HG03097 (cell line): Measurements from ENCODE around the gene EYS.
"Not testable (repeated sequence)": the region's sequence is repeated elsewhere in the genome, so short reads cannot be mapped to it uniquely, and the experiment has no call there.

Experiments
- ATAC-seq: cut with Tn5 transposase; IDR thresholded peaks from one replicate; pipeline ENCODE4 v1.9.1; 2021; ENCODE audit not compliant: unreplicated experiment, low FRiP score

Gene EYS

DNA sequence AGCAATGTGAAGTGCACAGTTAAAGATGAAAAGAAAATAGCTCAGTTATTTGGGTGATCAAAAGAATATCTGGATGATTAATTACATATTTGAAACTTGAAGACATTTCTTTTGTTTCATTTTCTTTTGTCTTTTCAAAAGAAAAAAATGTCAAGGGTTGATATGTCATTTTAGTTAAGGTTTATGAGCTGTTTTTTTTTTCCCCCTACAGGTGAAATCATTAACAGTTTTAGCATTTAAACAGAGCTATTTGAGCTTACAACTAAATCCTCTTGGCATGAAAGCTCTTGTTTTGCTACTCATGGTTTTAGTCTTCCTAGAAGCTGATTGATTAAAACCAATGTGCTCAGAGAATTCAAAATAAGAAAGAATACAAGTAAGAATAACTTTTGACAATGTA is 1184.2 kb downstream of the EYS start:
- no peak for ATAC-seq

DNA sequence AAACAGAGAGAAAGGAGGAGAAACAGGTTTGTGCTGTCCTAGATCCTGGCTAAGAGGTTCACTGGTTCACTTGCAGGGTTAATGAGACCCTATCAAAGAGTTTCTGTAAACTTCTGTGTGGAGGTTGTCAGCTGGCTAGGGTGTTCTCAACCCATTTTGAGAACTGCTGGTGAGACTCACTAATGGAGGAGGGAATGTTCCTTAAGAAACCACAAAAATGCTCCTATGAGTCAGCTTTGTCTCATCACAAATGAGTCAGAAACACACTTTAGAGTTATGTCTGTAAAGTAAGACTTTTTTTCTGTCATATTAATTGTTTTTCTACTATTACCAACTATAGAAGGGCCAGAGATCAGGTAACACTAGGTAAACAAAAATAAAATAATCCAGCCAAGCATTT is 1187.0 kb downstream of the EYS start:
- ATAC-seq = no peak

DNA sequence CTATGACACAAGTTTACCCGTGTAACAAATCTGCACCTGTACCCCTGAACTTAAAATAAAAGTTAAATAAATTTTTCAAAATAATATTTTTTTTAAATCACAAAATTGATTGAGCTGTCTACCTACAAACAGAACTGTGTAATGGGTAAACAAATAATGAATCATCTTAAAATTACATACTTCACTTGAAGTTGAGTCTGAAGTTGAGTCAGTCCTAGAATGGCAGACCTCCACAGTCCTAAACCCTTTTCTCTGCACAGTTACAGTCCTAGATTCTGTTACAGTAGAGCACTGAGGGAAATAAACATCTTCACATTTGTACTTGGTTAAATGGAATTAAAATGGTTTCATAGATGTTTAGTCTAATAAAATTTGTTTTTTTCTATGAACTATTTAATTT is 1190.6 kb downstream of the EYS start:
- no peak for ATAC-seq

DNA sequence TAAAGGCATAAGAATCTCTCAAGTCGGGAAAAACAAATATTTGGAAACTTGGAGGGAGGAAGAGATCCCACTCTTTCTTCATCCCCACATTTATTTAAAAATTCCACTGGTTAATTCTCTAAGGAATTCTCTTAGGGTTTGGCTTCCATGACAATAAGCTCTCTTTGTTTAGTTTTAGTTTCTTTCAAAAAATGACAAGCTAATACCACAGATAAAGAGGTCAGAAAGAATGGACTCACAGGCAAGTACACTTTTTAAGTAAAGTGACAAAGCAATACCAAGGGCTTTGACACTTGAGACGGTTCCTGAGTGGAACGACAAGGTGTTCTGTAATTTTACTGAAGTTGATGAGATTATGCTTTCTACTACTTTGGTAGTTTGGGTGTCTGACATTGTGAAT is 1199.4 kb downstream of the EYS start:
- ATAC-seq = no peak

DNA sequence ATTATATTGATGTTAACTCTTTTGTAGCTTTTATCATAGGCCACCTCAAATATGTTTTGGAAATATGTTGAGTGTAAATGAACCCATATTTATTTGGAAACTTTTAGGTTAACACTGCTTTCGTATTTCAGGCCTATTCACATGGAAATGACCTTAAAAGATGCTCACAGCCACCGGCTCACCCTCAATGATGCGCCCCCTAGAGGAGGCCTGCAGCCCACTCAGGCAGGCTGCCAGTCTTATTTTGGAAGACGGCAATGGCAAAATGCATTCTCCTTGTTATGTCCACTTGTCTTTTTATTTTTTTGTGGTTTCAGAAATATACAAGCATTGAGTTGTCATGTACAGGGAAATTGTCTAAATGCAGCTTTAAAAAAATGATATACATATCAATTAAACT is 1201.7 kb downstream of the EYS start:
- no peak for ATAC-seq

DNA sequence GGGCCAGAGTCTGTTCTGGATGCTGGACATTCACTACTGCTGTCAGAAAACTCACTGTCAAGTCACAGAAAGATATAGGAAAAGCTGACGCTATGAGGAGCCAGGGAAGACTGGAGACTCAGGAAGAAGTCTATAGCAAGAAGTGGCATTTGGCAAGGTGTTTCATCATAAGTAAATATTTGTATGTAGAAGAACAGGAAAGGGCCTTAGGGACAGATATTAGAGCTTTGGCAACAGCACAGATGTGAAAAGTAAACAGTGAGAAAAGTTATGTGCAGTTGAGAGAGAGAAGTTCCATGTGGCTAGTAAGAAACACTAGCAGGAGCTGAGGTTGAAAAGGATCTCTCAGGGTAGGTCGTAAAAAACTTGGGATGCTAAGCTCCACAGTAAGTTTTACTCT is 1202.5 kb downstream of the EYS start:
- no peak for ATAC-seq

DNA sequence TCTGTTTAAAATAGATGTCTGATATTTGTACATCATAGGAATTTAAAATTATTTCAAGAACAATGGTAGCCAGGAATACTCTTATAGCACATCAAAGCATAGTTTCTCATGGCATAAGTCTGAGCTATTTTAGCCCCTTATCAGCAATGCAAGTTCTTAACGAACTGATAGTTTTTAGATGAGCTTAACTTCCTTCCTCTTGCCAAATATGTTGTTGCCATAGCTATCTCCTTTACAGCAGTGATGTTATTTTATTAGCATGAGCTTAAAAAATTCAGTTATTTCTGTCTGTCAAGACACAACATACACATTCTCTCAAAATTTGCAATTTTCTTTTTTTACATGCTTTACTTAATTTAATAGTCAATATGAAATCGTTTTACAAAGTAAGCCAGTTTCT is 1204.2 kb downstream of the EYS start:
- ATAC-seq = no peak

DNA sequence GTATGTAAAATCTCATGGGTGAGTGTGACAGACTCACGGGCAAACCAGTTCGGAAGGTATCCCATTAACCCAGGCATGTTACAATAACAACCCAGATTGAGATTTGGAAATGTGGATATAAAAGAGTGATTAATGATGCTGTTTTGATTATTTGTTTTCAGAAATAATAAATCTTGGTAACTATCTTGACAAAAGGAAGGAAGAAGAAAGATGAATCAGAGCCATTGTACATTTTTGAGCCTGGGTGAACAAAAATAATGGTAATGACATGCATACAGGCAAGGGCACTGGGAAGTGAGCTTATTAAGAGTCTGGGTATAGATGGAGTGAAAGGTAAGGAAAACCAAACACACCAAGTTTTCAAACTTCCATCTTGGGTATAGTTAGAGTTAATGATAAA is 1209.4 kb downstream of the EYS start:
- no peak for ATAC-seq

DNA sequence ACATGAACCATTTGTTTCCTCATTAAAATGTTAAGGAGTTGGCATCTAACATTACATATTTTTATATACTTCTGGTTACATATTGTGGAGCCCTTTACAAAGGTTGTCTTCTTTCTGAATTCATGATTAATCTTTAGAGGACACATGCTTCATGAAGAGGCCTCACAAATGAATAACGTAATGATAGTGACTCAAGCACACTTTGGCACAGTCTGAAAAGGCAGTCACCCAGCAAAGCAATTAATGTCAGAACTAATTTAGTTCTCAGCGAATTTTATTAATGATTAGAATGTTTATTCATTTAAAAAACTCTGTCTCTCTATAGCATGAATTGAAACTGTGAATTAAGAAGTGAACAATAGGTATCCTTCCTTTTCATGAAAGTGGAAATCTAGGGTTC is 1217.3 kb downstream of the EYS start:
- no peak for ATAC-seq

DNA sequence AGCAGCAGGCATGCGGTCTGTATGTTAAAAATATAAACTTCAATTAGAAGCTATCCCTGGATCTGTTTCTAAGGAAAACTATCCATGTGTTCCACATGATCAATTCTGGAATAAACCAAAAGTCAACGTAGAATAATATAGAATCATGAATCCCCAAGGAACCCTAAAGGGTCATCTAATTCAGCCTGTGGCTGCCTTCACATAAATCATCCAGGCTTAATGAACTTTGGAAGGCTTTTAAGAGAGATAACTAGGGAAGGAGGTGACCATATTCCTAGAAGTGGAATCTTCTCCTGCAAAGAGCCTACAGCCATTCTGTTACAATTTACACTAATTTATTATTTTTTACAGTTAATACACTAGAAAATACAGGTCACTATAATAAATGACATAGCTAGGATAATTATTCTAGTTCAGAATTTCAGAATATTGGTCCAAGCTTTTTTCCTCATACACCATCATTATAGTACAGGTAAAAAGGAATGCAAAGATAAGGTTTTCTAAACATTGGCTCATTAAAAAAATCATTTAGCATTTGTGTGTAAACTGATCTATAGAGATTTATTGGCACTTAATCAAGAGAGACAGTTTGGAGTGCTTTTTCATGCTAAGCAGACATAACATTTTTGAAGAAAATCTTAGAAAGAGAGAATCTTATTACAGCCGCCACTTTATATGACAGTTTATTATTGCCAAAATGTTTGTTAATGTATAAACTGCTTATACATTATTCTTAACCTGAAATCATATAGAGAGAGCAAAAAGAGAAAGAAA is 1220.3 kb downstream of the EYS start:
- no peak for ATAC-seq

DNA sequence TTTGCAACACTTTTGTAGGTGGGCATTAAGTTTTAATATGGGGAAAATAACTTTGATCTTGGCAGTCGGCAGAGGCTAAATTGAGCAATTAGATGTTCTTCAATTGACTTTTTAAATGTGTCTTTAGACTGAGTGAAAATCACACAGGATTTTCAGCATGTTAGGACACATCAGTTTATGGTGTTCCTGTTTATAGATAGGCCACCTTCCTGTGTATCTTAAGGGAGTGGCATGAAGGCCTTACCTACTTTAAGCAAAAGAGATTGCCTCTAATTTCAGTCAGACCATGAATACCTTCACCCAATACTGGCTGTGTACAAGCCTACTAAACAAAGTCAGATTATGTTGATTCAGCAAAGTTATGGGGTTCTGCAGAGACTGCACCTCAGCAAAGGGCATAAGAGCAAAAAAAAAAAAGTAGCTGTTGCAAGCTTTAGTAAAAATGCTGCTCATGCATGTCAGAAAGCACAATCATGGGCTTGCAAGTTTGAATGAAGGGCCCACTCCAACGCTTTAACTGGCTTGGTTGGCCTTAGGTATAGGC is 1223.0 kb downstream of the EYS start:
- ATAC-seq = no peak

DNA sequence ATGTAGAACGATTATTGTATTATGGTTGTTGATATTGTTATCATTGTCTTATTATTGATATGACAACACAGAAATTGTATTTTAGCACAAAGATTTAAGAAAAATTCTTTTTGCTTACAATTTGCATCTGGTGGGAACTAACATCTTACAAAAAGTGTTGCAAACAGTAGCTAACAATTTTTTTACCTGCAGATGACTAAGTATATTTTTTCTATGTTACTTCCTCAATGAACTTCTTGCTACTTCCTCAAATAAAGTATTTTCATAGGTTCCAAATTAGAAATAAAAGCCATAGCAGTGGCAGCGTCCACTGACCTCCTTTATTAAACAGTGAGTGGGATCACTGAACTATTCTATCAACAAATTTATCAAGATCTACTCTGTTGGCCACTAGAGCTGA is 1224.4 kb downstream of the EYS start:
- no peak for ATAC-seq

DNA sequence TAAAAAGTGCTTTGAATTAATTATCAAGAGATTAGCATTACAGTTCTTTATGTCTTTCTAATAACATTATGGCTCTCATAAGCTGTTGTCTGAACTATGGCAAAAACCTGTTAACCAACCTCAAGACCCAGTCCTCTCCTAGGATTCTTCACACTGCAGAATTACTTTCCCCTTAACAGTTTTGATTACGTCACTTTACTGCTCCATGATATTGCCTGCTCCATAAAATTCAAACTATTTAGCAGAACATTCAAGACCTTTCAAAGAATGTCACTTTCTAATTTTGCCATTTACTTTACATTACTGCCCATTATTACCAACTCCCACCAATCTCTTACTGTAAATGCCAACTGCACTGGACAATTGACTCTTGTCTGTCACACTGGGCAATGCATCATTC is 1227.9 kb downstream of the EYS start:
- no peak for ATAC-seq

DNA sequence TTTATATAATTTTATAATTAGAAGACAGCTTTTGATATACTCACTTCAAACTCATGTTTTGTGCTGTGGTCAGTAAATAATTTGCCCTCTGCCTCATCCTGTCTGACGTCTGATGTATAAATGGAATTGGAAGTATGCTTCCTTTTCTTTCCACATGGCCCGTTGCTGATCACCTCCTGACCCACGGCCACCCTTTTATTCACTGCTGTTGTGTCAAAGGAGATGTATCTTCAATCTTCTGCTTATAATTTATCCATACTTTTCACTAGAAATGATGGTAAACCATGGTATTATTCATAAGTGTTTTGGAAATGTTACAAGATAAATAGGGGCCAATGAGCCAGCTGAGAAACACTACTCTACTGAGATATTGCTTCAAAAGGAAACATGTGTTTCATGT is 1229.6 kb downstream of the EYS start:
- ATAC-seq = no peak

DNA sequence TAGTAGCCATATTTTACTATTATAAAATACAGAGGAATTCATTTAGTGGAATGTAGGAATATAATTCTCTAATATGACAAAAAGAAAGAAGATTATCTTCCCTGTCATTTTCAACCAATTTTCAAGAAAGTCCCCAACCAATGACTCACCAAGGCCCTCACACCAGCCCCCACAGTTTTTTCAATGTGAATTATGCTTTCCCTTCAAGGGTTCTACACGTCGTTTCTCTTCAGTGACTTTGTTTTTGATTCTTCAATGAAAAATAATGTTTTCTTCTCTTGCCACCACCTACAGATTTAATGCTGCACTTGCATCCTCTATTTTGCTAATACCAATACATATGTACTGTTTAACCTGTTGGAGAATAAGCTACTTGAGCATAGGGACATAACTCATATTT is 1230.1 kb downstream of the EYS start:
- no peak for ATAC-seq

DNA sequence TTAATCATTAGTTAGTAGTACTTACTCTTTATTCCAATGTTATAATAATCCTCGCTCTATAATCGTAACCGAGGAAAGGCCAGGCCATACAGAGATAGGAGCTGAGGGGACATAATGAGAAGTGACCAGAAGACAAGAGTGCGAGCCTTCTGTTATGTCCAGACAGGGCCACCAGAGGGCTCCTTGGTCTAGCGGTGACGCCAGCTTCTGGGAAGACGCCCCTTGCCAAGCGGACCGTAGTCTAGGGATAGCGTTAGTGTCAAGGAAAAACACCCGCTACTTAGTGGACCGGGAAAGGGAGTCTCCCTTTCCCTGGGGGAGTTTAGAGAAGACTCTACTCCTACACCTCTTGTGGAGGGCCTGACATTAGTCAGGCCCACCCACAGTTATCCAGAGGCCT is 1237.6 kb downstream of the EYS start:
- not testable (repeated sequence) for ATAC-seq

DNA sequence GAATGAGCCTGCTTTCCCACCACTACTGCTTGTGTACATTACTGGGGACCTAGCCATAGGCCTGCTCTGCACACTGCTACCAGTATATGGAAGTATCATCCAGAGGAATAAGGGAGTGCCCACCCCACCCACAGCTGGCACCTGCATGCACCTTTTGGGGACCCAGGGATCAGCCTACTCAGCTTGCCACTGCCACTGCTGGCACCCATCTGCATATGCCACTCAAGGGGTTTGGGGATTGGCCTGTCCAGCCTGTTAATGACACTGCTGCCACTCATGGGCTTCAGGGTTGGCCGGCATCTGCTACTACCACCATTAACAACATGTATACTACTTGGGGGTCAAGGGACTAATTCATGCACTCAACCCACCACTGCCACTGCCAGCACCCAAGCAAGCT is 1239.4 kb downstream of the EYS start:
- no peak for ATAC-seq

DNA sequence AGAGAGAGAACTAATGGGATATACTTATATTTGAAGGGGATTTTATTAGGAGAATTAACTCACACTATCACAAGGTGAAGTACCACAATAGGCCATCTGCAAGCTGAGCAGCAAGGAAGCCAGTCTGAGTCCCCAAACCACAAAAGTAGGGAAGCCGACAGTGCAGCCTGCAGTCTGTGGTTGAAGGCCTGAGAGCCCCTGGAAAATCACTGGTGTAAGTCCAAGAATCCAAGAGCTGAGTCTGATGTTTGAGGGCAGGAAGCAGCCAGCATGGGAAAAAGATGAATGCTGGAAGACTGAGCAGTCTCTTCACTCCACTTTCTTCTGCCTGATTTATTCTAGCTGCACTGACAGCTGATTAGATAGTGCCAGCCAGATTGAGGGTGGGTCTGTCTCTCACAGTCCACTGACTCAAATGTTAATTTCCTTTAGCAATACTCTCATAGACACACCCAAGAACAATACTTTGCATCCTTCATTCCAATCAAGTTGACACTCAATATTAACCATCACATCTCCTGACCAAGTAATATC is 1247.5 kb downstream of the EYS start:
- no peak for ATAC-seq

DNA sequence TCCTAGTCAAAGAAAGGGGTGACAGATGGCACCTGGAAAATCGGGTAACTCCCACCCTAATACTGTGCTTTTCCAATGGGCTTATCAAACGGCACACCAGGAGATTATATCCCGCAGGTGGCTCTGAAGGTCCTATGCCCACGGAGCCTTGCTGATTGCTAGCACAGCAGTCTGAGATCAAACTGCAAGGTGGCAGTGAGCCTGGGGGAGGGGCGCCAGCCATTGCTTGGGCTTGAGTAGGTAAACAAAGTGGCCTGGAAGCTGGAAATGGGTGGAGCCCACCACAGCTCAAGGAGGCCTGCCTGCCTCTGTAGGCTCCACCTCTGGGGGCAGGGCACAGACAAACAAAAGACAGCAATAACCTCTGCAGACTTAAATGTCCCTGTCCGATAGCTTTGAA is 1258.9 kb downstream of the EYS start:
- not testable (repeated sequence) for ATAC-seq

DNA sequence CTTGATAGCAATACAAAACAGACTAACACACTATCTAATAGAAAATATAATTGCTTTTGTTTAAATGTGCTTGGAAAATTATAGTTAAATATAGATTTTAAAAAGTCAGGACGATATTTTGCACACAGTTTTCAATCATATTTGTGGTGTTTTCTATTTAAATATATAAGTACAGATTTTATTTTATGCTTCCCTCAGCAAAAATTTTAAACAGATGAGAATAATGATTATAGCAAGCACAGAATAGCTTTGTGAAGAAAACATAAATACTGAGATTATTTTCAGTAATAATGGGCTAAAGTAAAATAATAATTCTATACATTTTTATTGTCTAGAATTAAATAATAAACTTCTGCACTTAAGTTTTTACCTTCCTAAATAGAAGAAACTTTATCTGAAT is 1262.0 kb downstream of the EYS start:
- no peak for ATAC-seq

DNA sequence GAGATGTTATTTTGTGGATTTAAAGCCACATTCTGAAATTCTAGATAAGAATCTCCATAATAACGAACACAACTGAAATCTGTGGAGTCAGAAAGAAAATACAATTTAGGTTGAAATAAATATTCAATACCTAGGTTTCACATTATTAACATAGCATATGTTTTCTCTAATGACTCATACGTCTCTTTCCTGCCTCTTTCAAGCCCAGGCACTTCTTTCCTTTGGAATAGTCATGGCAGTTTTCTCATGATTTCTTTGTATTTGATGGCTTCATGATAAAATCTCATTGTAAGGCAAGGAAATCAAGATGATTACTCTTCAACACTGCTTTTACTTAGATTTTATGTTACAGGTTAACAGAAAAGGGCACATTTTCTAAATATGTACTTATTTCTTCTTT is 1267.8 kb downstream of the EYS start:
- no peak for ATAC-seq

DNA sequence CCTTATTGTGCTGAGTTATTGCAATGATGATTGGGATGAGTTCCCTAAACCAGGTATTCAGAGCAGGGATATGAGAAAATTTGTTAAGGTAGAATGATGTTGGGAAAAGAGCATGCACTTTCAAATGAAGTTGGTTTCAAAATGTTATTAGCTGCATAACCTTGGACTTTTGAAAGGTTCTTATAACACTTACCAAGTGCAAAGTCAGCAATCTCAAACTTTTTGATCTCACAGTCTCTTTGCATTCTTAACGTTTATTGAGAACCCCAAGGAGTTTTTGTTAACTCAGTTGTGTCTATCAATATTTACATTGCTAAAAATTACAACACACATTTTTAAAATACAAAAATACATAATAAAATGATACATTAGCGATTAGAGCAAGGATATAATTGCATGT is 1269.0 kb downstream of the EYS start:
- no peak for ATAC-seq
